GM18526 (cell line): ENCODE data around the gene MEFV.

Experiments used
- POLR2A ChIP-seq: IDR thresholded peaks from 3 replicates; pipeline ENCODE4 v1.6.1; 2011; ENCODE audit not compliant: insufficient read length; ENCODE audit errors: extremely low read depth

MEFV gene

DNA sequence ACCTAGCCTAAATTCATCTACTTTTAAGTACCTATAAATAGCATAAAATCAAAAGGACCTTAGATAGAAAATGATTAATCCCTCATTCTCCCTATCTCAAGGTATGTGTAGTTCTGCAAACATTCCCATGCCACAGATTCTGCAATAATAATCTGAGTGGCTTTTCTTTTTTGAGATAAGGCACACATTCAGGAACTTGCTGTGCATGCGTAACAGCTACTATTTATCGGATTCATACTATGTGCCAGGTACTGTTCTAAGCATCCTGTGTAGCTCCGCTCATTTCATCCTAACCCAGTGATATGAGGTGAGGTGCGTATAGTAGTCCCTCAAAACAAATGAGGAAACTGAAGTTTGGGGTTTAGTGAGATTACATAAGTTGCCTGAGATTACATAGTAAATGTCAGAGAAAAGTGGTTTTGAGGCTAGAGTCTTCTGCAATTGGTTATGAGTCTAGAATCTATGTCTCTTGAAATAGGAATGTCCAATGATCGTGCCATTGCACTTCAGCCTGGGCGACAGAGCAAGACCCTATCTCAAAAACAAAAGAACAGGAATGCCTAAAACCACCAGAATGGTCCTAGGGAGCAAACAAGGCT, 24.9 kb upstream of the MEFV start:
- no peak for TF ChIP-seq POLR2A

DNA sequence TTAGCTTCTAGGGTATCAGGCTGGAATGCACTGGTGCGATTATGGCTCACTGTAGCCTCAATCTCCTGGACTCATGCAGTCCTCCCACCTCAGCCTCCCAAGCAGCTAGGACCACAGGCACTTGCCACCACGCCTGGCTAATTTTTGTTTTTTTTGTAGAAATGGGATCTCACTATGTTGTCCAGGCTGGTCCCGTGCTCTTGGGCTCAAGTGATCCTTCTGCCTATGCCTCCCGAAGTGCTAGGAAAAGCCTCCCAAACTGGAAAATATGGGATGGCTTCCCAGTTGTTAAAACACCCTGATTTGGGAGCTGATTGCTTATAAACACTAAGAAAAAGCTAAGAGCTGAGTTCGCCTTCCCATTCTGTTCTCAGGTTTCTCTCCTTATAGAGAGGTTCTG, 20.2 kb upstream of the MEFV start:
- no peak for TF ChIP-seq POLR2A

DNA sequence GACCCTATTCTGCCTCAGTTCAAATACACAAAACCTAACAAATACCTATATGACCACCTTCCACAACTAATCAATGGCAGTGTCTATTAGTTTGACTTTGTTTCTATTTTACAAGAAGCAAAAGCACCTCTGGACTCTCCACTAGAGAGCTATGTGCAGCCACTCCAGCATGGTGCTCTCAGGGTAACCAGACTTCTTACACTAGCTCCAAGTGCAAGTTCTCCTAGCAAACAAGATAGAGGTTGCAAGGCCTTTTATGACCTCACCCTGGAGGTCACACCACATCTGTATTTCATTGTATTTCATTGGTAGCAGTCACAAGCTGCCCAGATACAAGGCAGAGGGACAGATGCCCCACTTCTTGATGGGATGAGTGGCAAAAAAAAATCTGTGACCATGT, 18.5 kb upstream of the MEFV start:
- TF ChIP-seq POLR2A, result no peak

DNA sequence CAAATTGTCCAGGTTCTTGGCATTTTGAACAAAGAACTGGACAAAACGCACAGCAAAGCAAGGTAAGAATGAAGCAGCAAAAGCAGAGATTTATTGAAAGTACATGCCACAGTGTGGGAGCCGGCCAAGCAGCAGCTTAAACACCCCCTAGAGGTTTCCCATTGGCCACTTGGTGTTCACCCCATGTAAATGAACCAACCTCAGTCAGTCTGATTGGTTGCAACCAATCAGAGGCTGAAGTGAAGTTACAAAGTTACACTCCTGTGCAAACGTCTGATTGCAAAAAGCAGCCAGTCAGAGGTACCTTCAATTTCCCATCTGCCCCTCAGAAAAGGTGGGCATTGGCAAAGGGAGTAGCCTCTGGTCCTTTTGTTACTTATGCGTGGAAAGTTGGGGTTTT, 18.1 kb upstream of the MEFV start:
- TF ChIP-seq POLR2A, result no peak

DNA sequence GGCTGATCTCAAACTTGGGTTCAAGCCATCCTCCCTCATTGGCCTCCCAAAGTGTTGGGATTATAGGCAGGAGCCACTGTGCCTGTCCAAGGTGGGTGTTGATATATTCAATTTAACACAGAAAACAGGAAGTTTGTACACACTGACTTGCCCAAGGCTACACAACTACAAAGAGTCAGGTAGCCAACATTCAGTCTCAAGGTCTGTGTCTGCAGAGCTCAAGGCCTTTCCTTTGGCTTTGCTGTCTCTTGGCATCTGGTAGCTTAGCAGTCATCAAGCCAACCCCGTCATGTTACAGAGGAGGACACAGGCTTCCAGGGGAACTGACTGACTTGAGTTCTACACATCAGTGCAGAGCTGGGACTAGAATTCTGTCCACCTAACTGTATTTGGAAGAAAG, 11.9 kb upstream of the MEFV start:
- no peak for TF ChIP-seq POLR2A

DNA sequence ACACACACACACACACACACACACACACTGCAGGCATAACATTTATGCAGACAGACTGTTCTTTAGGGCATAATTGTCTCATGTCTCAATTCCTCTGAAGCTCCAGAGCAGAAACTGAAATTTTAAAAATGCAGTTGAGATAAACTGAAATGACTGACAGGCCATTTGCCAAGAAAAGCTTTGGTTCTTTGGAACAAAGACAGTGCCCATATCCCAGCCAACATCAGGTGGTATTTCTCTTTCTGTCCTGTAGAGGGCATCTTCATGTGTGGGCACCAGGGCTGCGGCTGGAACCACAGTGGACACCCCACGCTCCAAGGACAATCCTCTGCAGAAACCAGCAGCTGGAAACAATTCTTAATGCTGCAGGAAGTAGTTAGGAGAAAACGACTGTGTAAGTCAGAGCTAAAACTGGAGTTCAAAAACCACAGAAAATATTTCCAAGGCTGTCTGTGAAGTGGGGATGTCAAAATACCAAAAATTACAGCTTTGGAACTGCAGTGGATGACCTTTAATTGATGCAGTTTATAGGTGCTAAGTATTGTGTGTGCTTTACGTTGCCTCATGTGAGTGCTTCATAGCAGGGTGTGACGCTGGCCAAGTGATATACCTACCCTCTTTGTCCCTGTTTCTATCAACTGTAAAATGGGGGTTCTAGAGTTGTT, 10.6 kb upstream of the MEFV start:
- TF ChIP-seq POLR2A, result no peak

DNA sequence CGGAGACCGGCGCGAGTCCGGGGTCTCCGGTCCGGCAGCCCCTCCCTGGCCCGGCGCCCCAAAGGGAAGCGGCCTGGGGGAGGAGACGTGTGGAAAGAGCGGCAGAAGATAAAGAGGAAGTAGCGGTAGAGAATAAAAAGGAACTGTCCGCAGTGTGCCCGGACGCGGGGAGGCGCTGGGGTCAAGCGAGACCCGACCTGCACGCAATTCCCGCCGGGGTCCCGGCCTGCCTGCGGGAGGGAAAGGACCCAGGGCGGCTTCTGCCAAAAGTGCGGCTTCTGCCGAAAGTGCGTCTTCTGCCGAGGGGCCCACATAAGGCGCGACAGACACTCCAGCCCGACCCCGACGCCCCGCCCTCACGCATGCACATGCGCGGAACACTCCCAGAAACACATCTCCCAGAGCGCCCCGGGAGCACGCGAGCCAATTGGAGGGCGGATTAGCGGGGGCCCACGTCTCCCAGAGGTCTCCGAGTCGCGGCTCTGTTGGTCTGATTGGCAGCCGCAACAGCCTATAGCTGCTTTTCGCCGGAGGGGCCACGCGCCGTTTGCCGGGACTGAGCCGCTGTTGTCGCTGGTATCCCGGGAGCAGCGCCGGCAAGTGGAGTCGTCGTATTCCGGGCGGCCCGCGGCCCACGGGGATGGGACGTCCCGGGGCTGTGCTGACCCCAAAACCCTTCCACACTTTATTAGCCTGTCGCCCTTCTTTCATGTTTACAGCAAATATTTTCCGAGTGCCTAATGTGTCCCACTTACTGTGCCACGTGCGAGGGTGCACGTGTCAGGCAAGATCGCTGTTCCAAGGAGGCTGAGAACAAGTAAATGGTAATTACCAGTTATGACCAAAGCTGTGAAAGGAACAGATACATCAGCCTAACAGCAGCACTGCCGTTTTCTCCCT, 8.0 kb upstream of the MEFV start:
- TF ChIP-seq POLR2A, result peak; percentile 82

DNA sequence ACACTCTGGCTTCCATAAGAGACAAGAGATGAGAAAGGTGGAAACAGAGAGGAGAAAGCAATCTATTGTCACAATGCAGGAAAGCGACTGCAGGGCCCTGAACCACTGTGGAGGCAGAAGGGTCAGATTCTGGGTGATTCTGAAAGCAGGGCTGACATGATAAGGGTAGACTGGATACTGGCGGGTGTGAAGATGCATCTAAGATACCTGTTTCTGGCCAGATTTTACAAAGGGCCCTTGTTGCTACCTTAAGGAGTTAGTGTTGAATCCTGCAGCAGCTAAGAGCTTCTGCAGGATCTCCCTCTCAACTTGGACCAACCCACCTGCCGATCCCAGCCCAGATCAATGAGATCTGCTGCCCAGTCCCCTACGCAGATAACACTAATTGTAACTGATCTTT, 6.1 kb upstream of the MEFV start:
- TF ChIP-seq POLR2A, result no peak

DNA sequence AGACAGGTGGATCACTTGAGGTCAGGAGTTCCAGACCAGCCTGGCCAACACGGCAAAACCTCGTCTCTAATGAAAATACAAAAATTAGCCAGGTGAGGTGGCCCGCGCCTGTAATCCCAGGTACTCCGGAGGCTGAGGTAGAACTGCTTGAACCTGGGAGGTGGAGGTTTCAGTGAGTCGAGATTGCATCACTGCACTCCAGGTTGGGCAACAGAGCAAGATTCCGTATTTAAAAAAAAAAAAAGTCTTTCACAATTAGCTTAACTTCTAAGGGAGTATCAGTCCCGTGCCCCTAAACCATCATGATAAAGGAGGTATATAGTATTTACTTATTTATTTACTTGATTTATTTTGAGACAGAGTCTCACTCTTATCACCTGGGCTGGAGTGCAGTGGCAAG, 3.4 kb upstream of the MEFV start:
- TF ChIP-seq POLR2A, result no peak

DNA sequence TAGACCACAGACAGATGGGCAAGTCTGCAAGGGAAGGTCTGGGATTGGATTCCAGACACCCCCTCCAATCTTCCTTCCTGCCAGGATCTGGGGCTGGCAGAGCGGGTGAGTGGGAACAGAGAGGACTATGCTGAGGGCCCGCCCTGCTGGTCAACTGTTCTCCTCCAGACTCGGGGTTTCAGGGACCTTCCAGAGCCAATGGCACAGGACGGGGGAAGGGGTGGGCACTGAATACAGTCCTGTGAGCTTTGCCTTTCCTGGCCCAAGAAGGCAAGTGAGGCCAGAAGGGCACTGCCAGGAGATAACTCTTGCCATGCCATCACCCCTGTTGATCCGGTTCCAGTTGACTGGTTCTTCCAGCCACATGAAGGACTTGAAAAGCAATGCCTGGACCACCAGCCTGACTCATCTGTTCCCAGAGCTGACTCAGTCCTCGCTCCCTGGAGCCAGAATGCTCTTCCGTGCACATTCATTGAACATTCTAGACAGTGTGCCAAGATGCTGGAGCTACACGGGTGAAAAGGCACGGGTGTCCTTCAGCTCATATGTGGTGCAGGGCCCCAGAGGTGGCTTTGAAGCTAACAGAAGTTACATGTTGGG, 533 bp upstream of the MEFV start:
- TF ChIP-seq POLR2A, result no peak

DNA sequence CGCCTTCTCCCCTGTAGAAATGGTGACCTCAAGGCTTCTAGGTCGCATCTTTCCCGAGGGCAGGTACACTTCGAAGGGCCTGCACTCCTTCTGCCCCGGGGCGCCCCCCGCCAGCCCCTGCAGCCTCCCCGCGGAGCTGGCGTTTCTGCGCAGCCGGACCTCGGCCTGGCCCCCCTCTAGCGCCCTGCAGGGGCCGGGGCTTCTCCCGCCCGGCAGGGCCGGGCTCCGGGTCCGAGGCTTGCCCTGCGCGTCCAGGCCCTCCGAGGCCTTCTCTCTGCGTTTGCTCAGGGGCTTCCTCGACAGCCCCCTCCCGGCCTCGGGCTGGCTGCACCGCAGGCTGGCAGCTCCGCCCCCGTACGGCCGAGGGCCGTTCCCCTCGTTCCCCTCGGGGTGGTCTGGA, 2.1 kb downstream of the MEFV start:
- no peak for TF ChIP-seq POLR2A

DNA sequence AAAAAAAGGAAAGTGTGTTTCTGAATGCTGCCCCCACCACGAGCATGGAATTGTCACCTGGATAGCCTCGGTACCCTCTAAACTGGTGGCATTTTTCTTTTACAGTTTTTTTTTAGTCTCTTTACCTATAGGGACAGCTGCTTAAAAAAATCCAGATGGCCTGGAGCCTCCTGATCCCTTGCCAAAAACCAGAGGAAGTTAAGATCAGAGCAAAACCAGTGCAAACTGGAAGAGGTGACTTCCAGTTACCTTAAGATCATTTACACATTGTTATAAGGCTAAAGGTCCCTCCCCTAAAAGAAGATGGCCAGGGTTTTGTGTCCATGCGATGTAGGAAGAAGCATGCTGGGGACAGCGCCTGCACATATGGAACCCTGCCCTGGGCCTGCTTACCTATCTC, 3.5 kb downstream of the MEFV start:
- no peak for TF ChIP-seq POLR2A

DNA sequence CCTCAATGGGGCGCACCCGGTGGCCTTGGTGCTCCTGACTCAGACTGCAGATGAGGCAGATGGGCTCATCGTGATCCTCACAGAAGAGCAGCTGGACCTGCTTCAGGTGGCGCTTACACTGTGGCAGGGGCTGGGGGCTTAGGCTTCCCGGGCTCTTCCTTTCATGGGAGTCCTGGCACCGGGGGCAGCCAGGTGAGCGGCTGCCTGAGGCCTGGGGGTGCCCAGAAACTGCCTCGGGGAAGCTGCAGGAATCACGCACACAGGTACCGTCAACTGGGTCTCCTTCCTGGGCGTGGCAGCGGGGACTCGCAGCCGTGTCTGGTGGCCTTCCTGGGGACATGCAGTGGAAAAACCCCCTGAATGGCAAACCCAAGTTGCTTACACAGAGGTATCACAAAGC, 7.0 kb downstream of the MEFV start:
- TF ChIP-seq POLR2A, result no peak

DNA sequence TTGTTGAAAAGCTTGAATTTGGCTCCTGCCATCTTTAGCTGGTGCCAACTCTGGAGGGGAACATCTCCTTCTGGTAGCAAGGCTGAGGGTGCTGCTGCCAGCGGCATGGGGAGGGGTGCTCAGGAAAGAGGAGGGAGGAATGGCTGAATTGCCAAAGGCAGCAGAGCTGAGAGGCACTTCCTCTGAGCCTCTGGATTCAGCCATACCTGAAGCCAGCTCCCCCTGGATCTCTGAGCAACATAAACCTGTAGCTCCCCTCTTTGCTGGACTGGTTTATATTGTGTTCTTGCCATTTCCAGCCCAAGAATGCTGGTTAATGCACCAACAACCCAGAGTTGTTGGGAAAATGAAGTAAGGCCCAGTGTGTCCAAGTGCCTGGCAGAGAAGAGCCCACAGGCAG, 7.4 kb downstream of the MEFV start:
- TF ChIP-seq POLR2A, result no peak

DNA sequence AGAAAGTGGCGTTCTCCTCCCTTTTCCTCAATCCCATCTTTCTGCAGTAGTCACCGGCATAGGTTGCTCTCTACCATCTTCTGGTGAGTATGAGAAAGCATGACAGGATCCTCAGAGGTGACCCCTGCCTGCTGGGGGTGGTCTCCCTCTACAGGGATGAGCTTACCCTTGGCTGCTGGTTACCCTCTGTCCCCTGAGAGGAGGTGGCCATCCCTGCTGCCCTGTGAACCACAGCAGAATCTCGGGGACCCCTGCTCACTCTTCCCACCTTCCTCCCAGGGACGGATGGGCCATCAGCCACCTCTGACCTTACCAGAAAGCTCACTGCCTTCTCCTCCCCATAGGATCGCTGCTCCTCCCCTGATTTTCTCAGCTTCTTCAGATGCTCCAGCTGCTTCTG, 7.8 kb downstream of the MEFV start:
- no peak for TF ChIP-seq POLR2A

DNA sequence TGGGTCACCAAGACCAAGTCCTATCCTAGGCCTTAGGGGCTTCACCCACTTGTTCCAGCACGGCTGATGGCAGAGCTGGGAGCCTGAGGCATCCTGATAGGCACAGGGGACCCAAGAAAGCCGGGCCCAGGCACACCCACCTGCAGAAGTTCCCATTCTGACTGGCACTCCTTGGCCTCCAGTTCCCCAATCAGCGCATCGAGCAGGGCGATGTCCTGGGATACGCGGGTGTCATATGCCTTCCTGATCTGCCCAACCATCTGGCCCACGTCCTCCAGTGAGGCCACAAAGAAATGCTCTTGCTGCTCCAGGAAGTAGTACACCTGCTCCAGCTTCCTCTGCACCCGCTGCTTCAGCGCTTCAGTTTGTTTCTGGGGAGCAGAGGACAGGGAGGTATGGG, 9.6 kb downstream of the MEFV start:
- no peak for TF ChIP-seq POLR2A

DNA sequence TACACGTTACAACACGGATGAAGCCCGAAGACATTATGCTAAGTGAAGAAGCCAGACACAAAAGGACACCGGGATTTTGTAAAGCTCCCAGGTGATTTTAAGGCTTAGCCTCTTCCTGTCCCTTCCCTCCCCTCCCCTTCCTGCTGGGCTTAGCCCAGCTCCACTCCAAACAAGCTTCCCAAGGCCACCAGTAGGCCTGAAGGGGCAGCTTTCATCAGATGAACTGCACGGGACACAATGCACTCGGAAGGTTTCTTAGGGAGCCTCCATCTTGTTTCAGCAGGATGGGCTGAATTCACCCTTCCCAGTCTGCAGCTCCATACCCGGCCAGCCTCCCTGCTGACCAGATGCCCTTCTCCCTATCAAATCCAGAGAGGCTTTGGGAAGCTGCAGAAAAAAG, 10.4 kb downstream of the MEFV start:
- TF ChIP-seq POLR2A, result no peak

DNA sequence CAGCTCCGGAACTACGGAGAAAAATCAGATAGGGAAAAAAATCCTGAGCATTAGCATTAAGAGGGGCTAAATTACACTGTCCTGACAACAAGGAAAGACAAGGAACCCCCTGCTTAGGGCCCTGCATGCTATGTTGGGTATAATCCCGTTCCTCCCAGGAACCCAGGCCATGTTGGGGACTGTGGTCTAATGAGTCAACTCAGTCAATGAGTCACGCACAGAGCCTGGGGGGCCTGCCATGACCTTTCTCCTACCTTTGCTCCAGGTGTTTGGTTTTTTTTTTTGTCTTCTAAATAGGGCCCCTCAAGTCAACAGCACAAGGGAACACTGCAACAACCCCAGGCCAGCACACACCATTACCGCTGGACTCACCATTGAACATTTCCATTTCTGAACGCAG, 12.6 kb downstream of the MEFV start:
- TF ChIP-seq POLR2A, result no peak
